Measurements from ENCODE around the gene ST7. TPM values are rescaled to one million over a fixed set of nuclear protein-coding genes. Genes with fewer than 3 reads are reported as not detected.
A peak's percentile ranks its signal among the peaks of the same experiment; 100 is the strongest.

ST7 gene
- total and polyA plus RNA-seq, 2 of the 13 experiments (the other 11 are each of a cell fraction or from before 2014, with no cell fraction given) = 17.3 to 23.5 TPM

DNA sequence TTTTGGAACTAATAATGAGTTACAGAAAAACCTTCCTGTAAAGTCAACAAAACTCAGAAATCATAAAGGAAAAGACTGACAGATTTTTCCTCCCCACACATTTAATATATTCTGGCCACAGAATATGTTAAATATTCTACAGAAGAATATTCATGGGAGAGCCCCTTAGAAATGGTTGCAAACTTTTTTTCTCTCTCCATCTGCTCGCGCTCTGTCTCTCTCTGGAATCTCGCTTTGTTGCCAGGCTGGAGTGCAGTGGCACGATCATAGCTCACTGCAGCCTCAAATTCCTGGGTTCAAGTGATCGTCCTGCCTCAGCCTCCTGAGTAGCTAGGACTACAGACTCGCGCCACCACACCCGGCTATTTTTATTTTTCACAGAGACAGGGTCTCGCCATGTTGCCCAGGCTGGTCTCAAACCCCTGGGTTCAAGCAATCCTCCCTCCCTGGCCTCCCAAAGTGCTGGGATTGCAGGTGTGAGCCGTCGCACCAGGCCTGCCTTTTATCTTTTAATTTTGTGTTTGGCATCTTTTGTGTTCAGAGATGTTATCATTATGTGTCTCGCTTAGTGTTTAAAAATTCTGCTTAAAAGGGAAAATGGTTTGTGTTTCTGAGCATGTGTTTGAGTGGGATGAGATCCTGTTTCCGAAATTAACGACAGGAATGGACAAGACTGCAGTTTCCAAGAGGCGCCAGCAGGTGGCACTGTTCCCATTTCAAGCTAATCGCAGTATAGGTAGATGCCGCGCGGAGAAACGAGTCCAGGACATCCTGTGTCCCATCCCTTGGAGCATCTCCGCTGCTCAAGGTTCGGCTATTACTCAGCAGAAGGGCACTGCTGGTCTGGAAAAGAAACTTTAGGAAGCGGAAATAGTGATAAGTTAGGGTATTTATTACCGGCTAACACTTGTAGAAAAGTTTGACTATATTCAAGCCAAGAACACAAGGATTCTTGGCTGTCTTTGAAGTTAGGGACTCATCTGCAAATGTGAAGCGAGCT, 23.1 kb upstream of the ST7 start:
- peak; percentile 93 for FAIRE-seq
- H2AFZ ChIP-seq (ENCODE audit: low read length) = no peak overlapping the region
- H3K4me1 ChIP-seq (ENCODE audit: insufficient read depth, low read length) = peaks cover 43% of the 10 kb centered on the region
- ChIA-PET POLR2A (no interaction called here), CTCF (ENCODE audit: low intra/inter-chr PET ratio, low total read pairs) (interaction anchor here (0.7 to 2.8 kb wide), 4 partner anchors 55 to 197 kb away, joined by 3 to 33 read pairs (median 14); no protein-coding TSS in a partner anchor)
- no peaks in the 10 kb centered on the region; a peak in 2 of 5 replicates for H3K27me3 ChIP-seq (ENCODE audit: control insufficient read depth in 1 of 2, insufficient read depth in 2 of 2, low read length in 2 of 2)
- no peaks in the 10 kb centered on the region for H4K20me1 ChIP-seq (ENCODE audit: insufficient read depth, low read length)
- ATAC-seq = peak; percentile 87
- peak; percentile 62 for DNase-seq (ENCODE audit: low spot score)
- no peaks in the 10 kb centered on the region for H3K36me3 ChIP-seq (replicated peaks in 1 of 2; ENCODE audit: control insufficient read depth in 1 of 2, insufficient read depth in 2 of 2, low read length in 2 of 2)
- H3K4me3 ChIP-seq (replicated peaks in 1 of 3; ENCODE audit: insufficient read depth in 1 of 3, low read depth in 2 of 3, low read length in 3 of 3) = peak overlapping the region in 1 of 3 experiments; percentile 31; a peak in 2 of 6 replicates
- peak overlapping the region; percentile 61 for H3K4me2 ChIP-seq (ENCODE audit: low read depth, low read length)
- BruUV-seq (replicated peaks) = no TSS peak
- H3K27ac ChIP-seq (ENCODE audit: extremely low read length, insufficient read depth, low read length) = no peak overlapping the region
- intact Hi-C loops (cut with micrococcal nuclease; ENCODE audit: unreplicated experiment) = loop anchor here (1.0 to 2.0 kb wide), 4 partner anchors 23 to 197 kb away; partner anchors contain the start of gene ST7
- WGBS (ENCODE audit: low lambda C conversion rate) = 15% methylated on average over 25 of the region's 25 CpGs
- H3K79me2 ChIP-seq (ENCODE audit: insufficient read depth, low read length) = no peaks in the 10 kb centered on the region
- H3K9me3 ChIP-seq (ENCODE audit: low read length) = no peaks in the 10 kb centered on the region
- in situ Hi-C loops (cut with HindIII; ENCODE audit: extremely low pct_ligation_motif_present, low pct_unique_long_range_greater_than_20kb) = loop anchor here (5.0 kb wide), 1 partner anchor 187 kb away; no protein-coding TSS in a partner anchor
- no peak overlapping the region for H3K9ac ChIP-seq (ENCODE audit: insufficient read depth, low read depth, low read length)
- TF ChIP-seq, protein P1, sequence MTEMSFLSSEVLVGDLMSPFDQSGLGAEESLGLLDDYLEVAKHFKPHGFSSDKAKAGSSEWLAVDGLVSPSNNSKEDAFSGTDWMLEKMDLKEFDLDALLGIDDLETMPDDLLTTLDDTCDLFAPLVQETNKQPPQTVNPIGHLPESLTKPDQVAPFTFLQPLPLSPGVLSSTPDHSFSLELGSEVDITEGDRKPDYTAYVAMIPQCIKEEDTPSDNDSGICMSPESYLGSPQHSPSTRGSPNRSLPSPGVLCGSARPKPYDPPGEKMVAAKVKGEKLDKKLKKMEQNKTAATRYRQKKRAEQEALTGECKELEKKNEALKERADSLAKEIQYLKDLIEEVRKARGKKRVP (CRISPR knock-in tag; IDR thresholded peaks at IDR 0.05) = no peak
- TF ChIP-seq TSC22D2 (CRISPR knock-in tag; IDR thresholded peaks at IDR 0.05; ENCODE audit: borderline replicate concordance) = peak; percentile 33; the same call in 1 of the 2 replicates
- TF ChIP-seq ZNF12 (CRISPR knock-in tag; IDR thresholded peaks at IDR 0.05) = 0 out of 2 replicates have a peak, but pooled peaks have one; percentile 21
- TF ChIP-seq NFE2L2 (IDR thresholded peaks at IDR 0.05; ENCODE audit: low read length) = peak; percentile 27; the same call in 1 of the 2 replicates
- TF ChIP-seq, protein P2, sequence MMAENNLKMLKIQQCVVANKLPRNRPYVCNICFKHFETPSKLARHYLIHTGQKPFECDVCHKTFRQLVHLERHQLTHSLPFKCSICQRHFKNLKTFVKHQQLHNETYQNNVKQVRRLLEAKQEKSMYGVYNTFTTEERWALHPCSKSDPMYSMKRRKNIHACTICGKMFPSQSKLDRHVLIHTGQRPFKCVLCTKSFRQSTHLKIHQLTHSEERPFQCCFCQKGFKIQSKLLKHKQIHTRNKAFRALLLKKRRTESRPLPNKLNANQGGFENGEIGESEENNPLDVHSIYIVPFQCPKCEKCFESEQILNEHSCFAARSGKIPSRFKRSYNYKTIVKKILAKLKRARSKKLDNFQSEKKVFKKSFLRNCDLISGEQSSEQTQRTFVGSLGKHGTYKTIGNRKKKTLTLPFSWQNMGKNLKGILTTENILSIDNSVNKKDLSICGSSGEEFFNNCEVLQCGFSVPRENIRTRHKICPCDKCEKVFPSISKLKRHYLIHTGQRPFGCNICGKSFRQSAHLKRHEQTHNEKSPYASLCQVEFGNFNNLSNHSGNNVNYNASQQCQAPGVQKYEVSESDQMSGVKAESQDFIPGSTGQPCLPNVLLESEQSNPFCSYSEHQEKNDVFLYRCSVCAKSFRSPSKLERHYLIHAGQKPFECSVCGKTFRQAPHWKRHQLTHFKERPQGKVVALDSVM (CRISPR knock-in tag; IDR thresholded peaks at IDR 0.05) = peak; percentile 90
- peak; percentile 65; the same call in 1 of the 2 replicates for TF ChIP-seq MXD4 (CRISPR knock-in tag; IDR thresholded peaks at IDR 0.05)
- TF ChIP-seq STAG1 (CRISPR knock-in tag; IDR thresholded peaks at IDR 0.05) = peak; percentile 94
- no peak for TF ChIP-seq FOXC1 (CRISPR knock-in tag; IDR thresholded peaks at IDR 0.05; ENCODE audit: borderline replicate concordance)
- 0 out of 2 replicates have a peak, but pooled peaks have one; percentile 44 for TF ChIP-seq KMT2A (CRISPR knock-in tag; IDR thresholded peaks at IDR 0.05)
- TF ChIP-seq MIER3 (CRISPR knock-in tag; IDR thresholded peaks at IDR 0.05; ENCODE audit: borderline replicate concordance) = no peak
- no peak for TF ChIP-seq HNRNPUL1 (IDR thresholded peaks at IDR 0.05; ENCODE audit: low read depth, low read length)
- TF ChIP-seq PHF21A (CRISPR knock-in tag; IDR thresholded peaks at IDR 0.05) = 0 out of 2 replicates have a peak, but pooled peaks have one; percentile 24
- peak; percentile 24 for TF ChIP-seq TEAD3 (CRISPR knock-in tag; optimal IDR thresholded peaks at IDR 0.05; ENCODE audit: borderline replicate concordance)
- TF ChIP-seq, protein P3, sequence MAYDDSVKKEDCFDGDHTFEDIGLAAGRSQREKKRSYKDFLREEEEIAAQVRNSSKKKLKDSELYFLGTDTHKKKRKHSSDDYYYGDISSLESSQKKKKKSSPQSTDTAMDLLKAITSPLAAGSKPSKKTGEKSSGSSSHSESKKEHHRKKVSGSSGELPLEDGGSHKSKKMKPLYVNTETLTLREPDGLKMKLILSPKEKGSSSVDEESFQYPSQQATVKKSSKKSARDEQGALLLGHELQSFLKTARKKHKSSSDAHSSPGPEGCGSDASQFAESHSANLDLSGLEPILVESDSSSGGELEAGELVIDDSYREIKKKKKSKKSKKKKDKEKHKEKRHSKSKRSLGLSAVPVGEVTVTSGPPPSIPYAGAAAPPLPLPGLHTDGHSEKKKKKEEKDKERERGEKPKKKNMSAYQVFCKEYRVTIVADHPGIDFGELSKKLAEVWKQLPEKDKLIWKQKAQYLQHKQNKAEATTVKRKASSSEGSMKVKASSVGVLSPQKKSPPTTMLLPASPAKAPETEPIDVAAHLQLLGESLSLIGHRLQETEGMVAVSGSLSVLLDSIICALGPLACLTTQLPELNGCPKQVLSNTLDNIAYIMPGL (CRISPR knock-in tag; IDR thresholded peaks at IDR 0.05; ENCODE audit: borderline replicate concordance in 1 of 2, low read depth in 1 of 2) = peak in 1 of 2 experiments; percentile 64; a peak in 2 of 4 replicates
- TF ChIP-seq, protein P4, sequence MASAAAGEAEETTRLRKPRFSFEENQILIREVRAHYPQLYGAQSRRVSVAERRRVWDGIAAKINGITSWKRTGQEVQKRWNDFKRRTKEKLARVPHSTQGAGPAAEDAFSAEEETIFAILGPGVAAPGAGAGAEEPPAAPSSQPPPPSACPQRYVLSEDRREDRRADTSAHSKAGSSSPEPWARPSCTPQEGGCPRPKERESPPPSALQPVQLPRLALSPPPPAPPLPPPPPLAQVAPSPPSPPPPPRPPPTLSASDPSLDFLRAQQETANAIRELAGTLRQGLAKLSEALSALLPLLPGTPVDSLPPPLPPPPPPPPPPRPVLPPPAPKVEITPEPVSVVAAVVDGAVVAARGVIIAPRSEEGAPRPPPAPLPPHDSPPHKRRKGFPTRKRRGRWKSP (CRISPR knock-in tag; IDR thresholded peaks at IDR 0.05) = 0 out of 2 replicates have a peak, but pooled peaks have one; percentile 13
